Measurements from ENCODE around the gene NR3C2. TPM values are rescaled to one million over a fixed set of nuclear protein-coding genes. Genes with fewer than 3 reads are reported as not detected.

NR3C2 gene
- total RNA-seq, 1 donor from 2014 or later: 42.3 TPM

DNA sequence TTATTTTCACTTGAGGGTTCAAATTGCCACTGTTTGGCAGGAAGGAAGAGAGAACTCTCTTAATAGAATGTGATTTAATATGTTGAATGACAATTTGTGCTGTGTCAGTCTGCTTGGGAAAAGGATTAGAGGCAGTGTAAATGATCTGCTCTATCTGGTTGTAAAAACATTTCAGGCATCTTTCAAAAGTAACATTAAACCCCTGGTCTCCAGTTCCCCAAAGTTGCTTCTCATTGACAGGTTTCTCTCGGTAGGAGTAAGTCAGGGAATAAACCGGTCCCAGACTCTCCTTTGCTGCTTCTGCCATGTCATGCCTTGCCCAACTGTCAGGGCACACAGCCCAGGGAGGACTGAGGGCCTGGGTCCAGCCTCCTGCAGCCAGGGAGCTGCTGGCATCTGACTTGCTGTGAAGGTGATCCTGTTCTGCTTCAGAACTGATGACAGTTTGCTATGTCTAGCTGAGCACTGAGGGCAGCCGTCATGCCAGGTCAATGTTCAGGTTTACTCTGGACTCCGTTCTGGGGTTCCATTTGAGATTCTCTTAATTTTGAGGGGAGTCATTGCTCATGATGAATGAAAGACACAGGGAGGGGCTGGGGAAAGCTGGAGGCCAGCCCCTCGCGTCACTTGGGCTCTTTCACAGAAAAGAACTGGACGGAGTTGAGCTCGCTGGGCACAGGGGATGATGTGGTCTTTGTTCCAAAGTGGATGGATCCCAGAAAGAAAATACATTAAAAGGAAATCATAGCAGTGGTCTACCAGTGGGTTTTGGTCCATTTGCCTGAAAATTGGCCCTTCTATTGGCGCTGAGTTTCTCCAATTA lies 397.9 kb downstream of the NR3C2 start:
- no peaks in the 10 kb centered on the region for H3K9me3 ChIP-seq
- H3K27ac ChIP-seq: no peak overlapping the region

DNA sequence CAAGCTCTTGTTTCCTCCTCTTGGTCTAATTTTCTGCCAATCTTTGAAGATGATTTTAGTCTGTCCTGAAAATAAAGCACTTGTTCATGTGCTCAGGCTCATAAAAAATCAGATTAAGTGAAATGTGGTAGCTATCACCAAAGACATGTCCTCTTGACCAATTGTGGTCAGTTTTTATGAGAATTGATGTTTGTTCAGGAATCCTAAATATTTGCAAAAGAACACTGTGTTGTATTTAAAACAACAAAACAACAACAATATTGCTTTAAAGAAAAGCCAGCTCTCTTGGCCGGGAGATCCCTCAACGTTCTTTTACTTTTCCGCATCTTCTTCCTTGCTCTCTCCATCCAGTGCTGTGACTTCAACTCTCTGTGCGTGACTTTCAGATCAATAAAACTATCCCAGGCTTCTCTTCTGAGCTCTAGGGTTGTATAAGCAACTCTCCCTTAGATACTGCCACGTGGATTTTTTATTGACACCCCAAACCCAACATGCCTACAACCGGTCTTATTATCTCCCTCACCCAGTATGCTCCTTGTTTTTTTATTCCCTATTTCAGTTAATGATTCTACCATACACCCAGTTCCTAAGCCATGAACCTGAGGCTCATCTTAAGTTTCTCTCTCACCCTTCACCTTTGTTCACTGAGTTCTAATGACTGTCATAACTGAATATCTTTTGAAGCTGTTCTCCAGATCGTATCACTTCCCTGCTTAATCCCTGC lies 400.4 kb downstream of the NR3C2 start:
- H3K27me3 ChIP-seq: no peaks in the 10 kb centered on the region
- no peaks in the 10 kb centered on the region for H3K9me3 ChIP-seq
- intact Hi-C loops (cut with DNase I): no loop called here
- H3K4me3 ChIP-seq: no peak overlapping the region
- H3K27ac ChIP-seq: no peak overlapping the region
- no peak for DNase-seq (ENCODE audit: low spot score in 2 of 2)
- TF ChIP-seq, protein P1, sequence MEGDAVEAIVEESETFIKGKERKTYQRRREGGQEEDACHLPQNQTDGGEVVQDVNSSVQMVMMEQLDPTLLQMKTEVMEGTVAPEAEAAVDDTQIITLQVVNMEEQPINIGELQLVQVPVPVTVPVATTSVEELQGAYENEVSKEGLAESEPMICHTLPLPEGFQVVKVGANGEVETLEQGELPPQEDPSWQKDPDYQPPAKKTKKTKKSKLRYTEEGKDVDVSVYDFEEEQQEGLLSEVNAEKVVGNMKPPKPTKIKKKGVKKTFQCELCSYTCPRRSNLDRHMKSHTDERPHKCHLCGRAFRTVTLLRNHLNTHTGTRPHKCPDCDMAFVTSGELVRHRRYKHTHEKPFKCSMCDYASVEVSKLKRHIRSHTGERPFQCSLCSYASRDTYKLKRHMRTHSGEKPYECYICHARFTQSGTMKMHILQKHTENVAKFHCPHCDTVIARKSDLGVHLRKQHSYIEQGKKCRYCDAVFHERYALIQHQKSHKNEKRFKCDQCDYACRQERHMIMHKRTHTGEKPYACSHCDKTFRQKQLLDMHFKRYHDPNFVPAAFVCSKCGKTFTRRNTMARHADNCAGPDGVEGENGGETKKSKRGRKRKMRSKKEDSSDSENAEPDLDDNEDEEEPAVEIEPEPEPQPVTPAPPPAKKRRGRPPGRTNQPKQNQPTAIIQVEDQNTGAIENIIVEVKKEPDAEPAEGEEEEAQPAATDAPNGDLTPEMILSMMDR (IDR thresholded peaks at IDR 0.05): no peak
- H3K36me3 ChIP-seq: peaks cover 3 to 6% of the 10 kb centered on the region in 2 donors
- H3K4me1 ChIP-seq: peaks cover 0 to 7% of the 10 kb centered on the region in 2 donors

More for the DNA sequence above, 397.9 kb downstream of the NR3C2 start:
- DNase-seq (ENCODE audit: low spot score in 2 of 2): no peak
- Histone ChIP-seq H3K27me3 (no peaks in the 10 kb centered on the region), H3K4me1 (peaks cover 0 to 11% of the 10 kb centered on the region in 2 donors), H3K36me3 (peaks cover 13 to 29% of the 10 kb centered on the region in 2 donors), H3K4me3 (no peak overlapping the region)
- TF ChIP-seq, protein P1 (IDR thresholded peaks at IDR 0.05): no peak
- intact Hi-C loops (cut with DNase I): no loop called here

DNA sequence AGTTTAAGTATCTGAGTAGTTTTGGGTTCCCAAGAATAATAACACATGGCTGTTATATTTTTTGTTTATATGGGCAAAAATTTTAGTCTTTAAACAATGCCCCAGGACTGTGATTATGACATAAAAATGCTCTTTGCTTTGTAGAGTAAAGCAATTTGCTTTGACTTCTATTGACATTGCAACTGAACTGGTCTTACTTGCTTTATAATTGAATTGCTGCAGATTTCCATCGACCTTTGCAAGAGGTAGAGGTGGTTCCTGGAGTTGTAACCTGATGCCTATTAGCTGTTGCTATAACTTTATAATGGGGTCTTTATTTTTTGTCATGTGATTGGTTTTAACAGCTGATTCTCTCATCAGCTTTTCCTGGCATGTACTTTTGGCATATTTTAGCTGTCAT lies 407.4 kb downstream of the NR3C2 start:
- peaks cover 0 to 7% of the 10 kb centered on the region in 2 donors for H3K36me3 ChIP-seq
- H3K9me3 ChIP-seq: no peaks in the 10 kb centered on the region
- H3K4me1 ChIP-seq: peaks cover 0 to 3% of the 10 kb centered on the region in 2 donors
- H3K4me3 ChIP-seq: no peak overlapping the region
- TF ChIP-seq, protein P1 (IDR thresholded peaks at IDR 0.05): no peak
- DNase-seq (ENCODE audit: low spot score in 2 of 2): no peak
- intact Hi-C loops (cut with DNase I): no loop called here
- no peak overlapping the region for H3K27ac ChIP-seq
- no peaks in the 10 kb centered on the region for H3K27me3 ChIP-seq

DNA sequence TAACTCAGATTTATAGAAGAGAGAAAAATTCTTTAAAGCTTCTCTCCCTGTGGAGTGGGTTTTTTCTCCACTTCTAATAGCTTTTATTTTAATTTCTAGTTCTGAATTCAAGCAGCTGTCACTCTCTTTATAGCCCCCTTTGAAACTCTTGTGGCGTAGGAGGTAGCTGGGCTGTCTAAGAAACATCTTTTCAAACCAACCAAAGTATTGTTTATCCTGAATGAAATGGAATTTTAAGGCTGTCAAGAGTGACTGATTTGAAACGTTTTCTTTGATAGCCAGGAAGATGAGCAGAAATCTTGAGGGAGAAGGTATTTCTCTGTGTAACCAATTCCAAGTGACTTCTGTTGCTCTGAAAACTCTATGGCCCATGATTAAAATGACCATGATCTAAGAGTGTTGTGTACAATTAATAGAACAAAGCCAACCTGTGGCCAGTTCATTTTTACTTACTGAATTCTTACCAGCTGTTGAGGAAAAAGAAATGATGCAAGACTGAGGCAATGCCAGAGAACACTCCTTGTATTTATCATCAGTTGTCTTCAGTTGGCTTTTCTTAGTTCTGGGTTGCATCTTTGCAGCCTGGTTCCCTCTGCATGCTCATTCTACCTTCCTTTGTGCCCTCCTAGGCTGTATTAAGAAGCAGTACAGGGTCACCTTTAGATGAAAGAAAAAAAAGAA lies 411.9 kb downstream of the NR3C2 start:
- no peak for DNase-seq (ENCODE audit: low spot score in 2 of 2)
- TF ChIP-seq, protein P1 (IDR thresholded peaks at IDR 0.05): no peak

DNA sequence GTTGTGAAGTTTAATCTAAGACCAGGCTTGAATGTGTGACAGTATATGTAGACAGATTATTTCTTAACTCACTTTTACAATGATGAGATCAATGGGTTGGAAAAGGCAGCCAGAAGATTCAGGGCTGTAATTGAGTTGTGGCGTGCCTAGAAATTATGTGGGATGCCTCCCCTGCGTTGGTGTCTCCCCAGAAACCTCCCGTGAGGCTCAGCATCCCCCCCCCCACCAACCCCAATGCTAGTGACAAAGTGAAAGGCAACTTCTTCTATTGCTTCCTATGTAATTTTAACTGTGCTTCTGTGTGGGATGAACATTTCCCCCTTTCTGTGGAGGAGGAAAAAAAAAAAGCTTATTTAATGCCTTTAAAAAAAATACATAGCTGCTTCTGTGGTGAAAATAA lies 412.4 kb downstream of the NR3C2 start:
- Histone ChIP-seq H3K27me3 (no peaks in the 10 kb centered on the region), H3K9me3 (no peaks in the 10 kb centered on the region), H3K4me1 (peaks cover 0 to 10% of the 10 kb centered on the region in 2 donors), H3K4me3 (no peak overlapping the region), H3K36me3 (peaks cover 0 to 15% of the 10 kb centered on the region in 2 donors), H3K27ac (no peak overlapping the region)
- TF ChIP-seq, protein P1 (IDR thresholded peaks at IDR 0.05): no peak
- no peak for DNase-seq (ENCODE audit: low spot score in 2 of 2)
- intact Hi-C loops (cut with DNase I): no loop called here

More for the DNA sequence above, 411.9 kb downstream of the NR3C2 start:
- intact Hi-C loops (cut with DNase I): no loop called here
- Histone ChIP-seq H3K4me3 (no peak overlapping the region), H3K36me3 (peaks cover 0 to 15% of the 10 kb centered on the region in 2 donors), H3K27me3 (no peaks in the 10 kb centered on the region), H3K27ac (no peak overlapping the region), H3K9me3 (no peaks in the 10 kb centered on the region), H3K4me1 (peaks cover 0 to 13% of the 10 kb centered on the region in 2 donors)

Data from ascending aorta (tissue), 2 donors.